ENCODE results near the gene MGAT2. TPM values are rescaled to one million over a fixed set of nuclear protein-coding genes. Genes with fewer than 3 reads are reported as not detected.
"Not testable (repeated sequence)": the region's sequence is repeated elsewhere in the genome, so short reads cannot be mapped to it uniquely, and the experiment has no call there.

Gene MGAT2
- total RNA-seq, result 10 to 100 TPM; 40.4 to 43.7 TPM

- peak; percentile 98 for DNase-seq
- intact Hi-C loops (cut with micrococcal nuclease), result loop anchor here (1.0 to 5.0 kb wide), 8 partner anchors 14 to 692 kb away; partner anchors contain the start of genes ARF6, DMAC2L, KLHDC2 and L2HGDH
- Mint-ChIP-seq H3K27me3 (no peaks in the 10 kb centered on the region), H3K27ac (peak within 1 kb of the TSS; percentile 96), H3K9me3 (no peaks in the 10 kb centered on the region), H3K4me3 (peak within 1 kb of the TSS; percentile 96), H3K36me3 (peaks cover 53% of the 10 kb centered on the region), H3K4me1 (ENCODE audit: low read depth) (peaks cover 39% of the 10 kb centered on the region)
- ChIA-PET CTCF (interaction anchor here (0.7 to 7.1 kb wide), 11 partner anchors 12 to 243 kb away, joined by 3 to 100 read pairs (median 6); partner anchors contain the start of genes DNAAF2, KLHDC2, LRR1 and NEMF), POLR2A (interaction anchor here (0.6 to 3.5 kb wide), 20 partner anchors 9 to 496 kb away, joined by 3 to 102 read pairs (median 6); partner anchors contain the start of genes DNAAF2, KLHDC2, LRR1 and NEMF)
Measured at GRCh38 chr14:49620182-49621113, at the start of gene MGAT2, which contains the start of gene RPL36AL. TSS of gene MGAT2 (plus strand) at chr14:49620799. CDS start at chr14:49621269, 470 bp downstream. TSS of gene RPL36AL (minus strand) at chr14:49620626. CDS start at chr14:49619104, 1,522 bp downstream.

- Mint-ChIP-seq H3K4me1 (ENCODE audit: low read depth) (peaks cover 36% of the 10 kb centered on the region), H3K36me3 (peaks cover 48% of the 10 kb centered on the region), H3K27ac (no peak overlapping the region), H3K27me3 (no peaks in the 10 kb centered on the region), H3K9me3 (peaks cover 9% of the 10 kb centered on the region), H3K4me3 (no peak overlapping the region)
- CTCF ChIA-PET, result no interaction called here
- no peak for DNase-seq
- POLR2A ChIA-PET, result interaction anchor here (0.6 kb wide), 1 partner anchor 11 kb away, joined by 3 read pairs; no protein-coding TSS in a partner anchor
- intact Hi-C loops (cut with micrococcal nuclease), result no loop called here
Measured at GRCh38 chr14:49574038-49574437, 46.6 kb upstream of the MGAT2 start.

GRCh38 chr14:49578141-49578540, 42.5 kb upstream of the MGAT2 start:
- intact Hi-C loops (cut with micrococcal nuclease), result no loop called here
- Mint-ChIP-seq H3K36me3 (peaks cover 51% of the 10 kb centered on the region), H3K4me1 (ENCODE audit: low read depth) (peaks cover 67% of the 10 kb centered on the region), H3K4me3 (no peak overlapping the region), H3K27me3 (no peaks in the 10 kb centered on the region), H3K9me3 (no peaks in the 10 kb centered on the region), H3K27ac (peak overlapping the region; percentile 29)
- no peak for DNase-seq
- POLR2A ChIA-PET, result interaction anchor here (0.6 kb wide), 1 partner anchor 136 kb away, joined by 3 read pairs; no protein-coding TSS in a partner anchor
- CTCF ChIA-PET, result interaction anchor here (0.5 to 1.0 kb wide), 2 partner anchors 117 to 128 kb away, joined by 3 read pairs; no protein-coding TSS in a partner anchor

- CTCF ChIA-PET, result interaction anchor here (1.3 kb wide), 1 partner anchor 118 kb away, joined by 5 read pairs; no protein-coding TSS in a partner anchor
- Mint-ChIP-seq H3K4me1 (ENCODE audit: low read depth) (peaks cover 71% of the 10 kb centered on the region), H3K27ac (peak overlapping the region; percentile 3), H3K36me3 (peaks cover 55% of the 10 kb centered on the region), H3K9me3 (no peaks in the 10 kb centered on the region), H3K4me3 (no peak overlapping the region), H3K27me3 (no peaks in the 10 kb centered on the region)
- POLR2A ChIA-PET, result interaction anchor here (0.6 kb wide), 1 partner anchor 255 kb away, joined by 3 read pairs; no protein-coding TSS in a partner anchor
- intact Hi-C loops (cut with micrococcal nuclease), result no loop called here
- no peak for DNase-seq
Measured at GRCh38 chr14:49579841-49580240, 40.8 kb upstream of the MGAT2 start.

GRCh38 chr14:49581209-49582112, 39.1 kb upstream of the MGAT2 start:
- Mint-ChIP-seq H3K27ac (peak overlapping the region; percentile 79), H3K9me3 (no peaks in the 10 kb centered on the region), H3K36me3 (peaks cover 66% of the 10 kb centered on the region), H3K4me1 (ENCODE audit: low read depth) (peaks cover 67% of the 10 kb centered on the region), H3K27me3 (peaks cover 4% of the 10 kb centered on the region), H3K4me3 (no peak overlapping the region)
- intact Hi-C loops (cut with micrococcal nuclease), result no loop called here
- ChIA-PET POLR2A (interaction anchor here (0.5 to 1.8 kb wide), 4 partner anchors 18 to 280 kb away, joined by 4 to 8 read pairs (median 4); partner anchors contain the start of genes LRR1, MGAT2 and RPL36AL), CTCF (interaction anchor here (0.8 to 1.3 kb wide), 2 partner anchors 84 to 120 kb away, joined by 3 to 5 read pairs; no protein-coding TSS in a partner anchor)
- no peak for DNase-seq

GRCh38 chr14:49582113-49582977, 38.3 kb upstream of the MGAT2 start:
- CTCF ChIA-PET, result interaction anchor here (0.7 kb wide), 1 partner anchor 104 kb away, joined by 3 read pairs; no protein-coding TSS in a partner anchor
- DNase-seq, result no peak

GRCh38 chr14:49583629-49584028, 37.0 kb upstream of the MGAT2 start:
- ChIA-PET CTCF (no interaction called here), POLR2A (no interaction called here)
- intact Hi-C loops (cut with micrococcal nuclease), result no loop called here
- H3K27me3 Mint-ChIP-seq, result peaks cover 4% of the 10 kb centered on the region
- peak overlapping the region; percentile 87 for H3K4me3 Mint-ChIP-seq
- H3K9me3 Mint-ChIP-seq, result no peaks in the 10 kb centered on the region
- peaks cover 54% of the 10 kb centered on the region for H3K36me3 Mint-ChIP-seq
- peaks cover 59% of the 10 kb centered on the region for H3K4me1 Mint-ChIP-seq (ENCODE audit: low read depth)
- no peak for DNase-seq
- peak overlapping the region; percentile 93 for H3K27ac Mint-ChIP-seq

More at GRCh38 chr14:49582113-49582977, 38.3 kb upstream of the MGAT2 start:
- H3K4me1 Mint-ChIP-seq (ENCODE audit: low read depth), result peaks cover 65% of the 10 kb centered on the region
- POLR2A ChIA-PET, result interaction anchor here (0.5 to 1.8 kb wide), 3 partner anchors 17 to 279 kb away, joined by 4 to 8 read pairs (median 5); partner anchors contain the start of genes LRR1, MGAT2 and RPL36AL
- peaks cover 61% of the 10 kb centered on the region for H3K36me3 Mint-ChIP-seq
- H3K9me3 Mint-ChIP-seq, result no peaks in the 10 kb centered on the region
- H3K27ac Mint-ChIP-seq, result peak overlapping the region; percentile 79
- intact Hi-C loops (cut with micrococcal nuclease), result no loop called here
- H3K4me3 Mint-ChIP-seq, result peak overlapping the region; percentile 49
- peaks cover 4% of the 10 kb centered on the region for H3K27me3 Mint-ChIP-seq

GRCh38 chr14:49584058-49584457, 36.5 kb upstream of the MGAT2 start:
- Mint-ChIP-seq H3K4me1 (ENCODE audit: low read depth) (peaks cover 55% of the 10 kb centered on the region), H3K27ac (peak overlapping the region; percentile 93), H3K9me3 (no peaks in the 10 kb centered on the region), H3K27me3 (peaks cover 4% of the 10 kb centered on the region), H3K4me3 (peak overlapping the region; percentile 87), H3K36me3 (peaks cover 54% of the 10 kb centered on the region)
- POLR2A ChIA-PET, result interaction anchor here (1.8 to 4.9 kb wide), 3 partner anchors 14 to 40 kb away, joined by 6 to 74 read pairs (median 44); partner anchors contain the start of genes LRR1, MGAT2 and RPL36AL
- intact Hi-C loops (cut with micrococcal nuclease), result no loop called here
- no peak for DNase-seq
- CTCF ChIA-PET, result interaction anchor here (1.0 kb wide), 1 partner anchor 122 kb away, joined by 4 read pairs; no protein-coding TSS in a partner anchor

GRCh38 chr14:49584981-49585640, 35.5 kb upstream of the MGAT2 start:
- intact Hi-C loops (cut with micrococcal nuclease), result loop anchor here (5.0 kb wide), 4 partner anchors 102 to 937 kb away; partner anchors contain the start of genes DMAC2L, L2HGDH, POLE2 and SOS2
- Mint-ChIP-seq H3K4me1 (ENCODE audit: low read depth) (peaks cover 50% of the 10 kb centered on the region), H3K4me3 (peak overlapping the region; percentile 87), H3K27ac (peak overlapping the region; percentile 93), H3K36me3 (peaks cover 53% of the 10 kb centered on the region)
- peak; percentile 52 for DNase-seq
- ChIA-PET POLR2A (interaction anchor here (0.6 to 4.9 kb wide), 9 partner anchors 9 to 277 kb away, joined by 3 to 74 read pairs (median 6); partner anchors contain the start of genes DNAAF2, KLHDC2, LRR1 and MGAT2), CTCF (interaction anchor here (0.6 to 4.5 kb wide), 8 partner anchors 36 to 298 kb away, joined by 3 to 36 read pairs (median 5); partner anchors contain the start of genes MGAT2 and RPL36AL)
- H3K9me3 Mint-ChIP-seq, H3K27me3 Mint-ChIP-seq: not testable (repeated sequence)

All from activated CD4-positive, alpha-beta memory T cell treated with anti-CD3 and anti-CD28 coated beads for 36 hours (primary cell).